SU-DHL-6 (cell line): Measurements from ENCODE around the gene SPDYE4.

Source experiments
- EZH2phosphoT487 ChIP-seq: fragments of 200-600 bp; sonication (generic), shearing (Covaris generic); conservative IDR thresholded peaks from 2 replicates; pipeline ENCODE4 v1.6.1; 2018; ENCODE audit warnings: mild to moderate bottlenecking, antibody characterized with exemption, low read length, moderate library complexity, mixed read lengths
- TF ChIP-seq, protein P1 (sequence below): fragments of 200-600 bp; sonication (generic); IDR thresholded peaks from one replicate; pipeline ENCODE4 v1.5.1; 2017; ENCODE audit warnings: antibody characterized with exemption, mild to moderate bottlenecking, low read length, moderate library complexity; ENCODE audit not compliant: insufficient read depth, poor library complexity, severe bottlenecking

DNA sequence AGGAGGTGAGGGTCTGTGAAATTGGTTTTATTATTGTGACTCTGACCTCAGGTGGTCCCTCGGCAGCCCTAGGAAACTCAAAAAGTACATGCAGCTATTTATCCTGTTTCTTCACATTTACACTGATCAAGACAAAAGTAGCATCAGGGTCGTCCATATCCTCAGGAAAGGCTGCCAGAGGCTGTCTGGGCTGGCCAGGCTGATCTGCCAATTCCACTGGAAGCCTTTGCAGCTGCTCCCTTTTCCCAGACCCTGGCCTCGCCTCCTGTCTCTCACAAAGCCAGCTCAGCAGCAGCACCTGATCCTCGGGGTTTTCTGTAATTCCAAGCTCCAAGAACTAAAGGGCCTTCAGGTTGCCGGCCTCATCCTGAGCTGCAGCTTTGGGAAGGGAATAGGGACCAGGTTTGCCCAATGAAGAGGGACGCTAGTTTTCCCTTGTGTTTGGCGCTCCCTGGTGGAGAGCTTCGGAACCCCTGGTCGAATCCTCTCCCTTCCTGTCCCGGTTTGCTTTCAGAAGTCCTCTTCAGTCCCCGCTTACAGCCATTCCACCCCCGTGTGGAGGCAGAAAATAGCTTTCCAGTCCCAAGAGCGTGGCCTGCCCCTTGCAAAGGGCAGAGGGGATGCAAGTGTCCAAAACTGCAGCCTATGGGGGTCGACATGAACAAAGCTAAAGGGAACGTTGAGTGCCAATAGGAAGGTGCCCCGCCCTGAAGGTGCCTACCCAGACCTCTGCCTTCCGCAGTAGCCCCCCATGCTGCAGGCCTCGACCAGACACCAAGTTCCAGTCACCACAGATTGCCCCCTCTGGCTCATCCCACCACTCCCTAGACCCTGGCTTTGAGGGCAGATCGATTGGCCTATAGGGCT lies 27.4 kb upstream of the SPDYE4 start:
- TF ChIP-seq, protein P1, sequence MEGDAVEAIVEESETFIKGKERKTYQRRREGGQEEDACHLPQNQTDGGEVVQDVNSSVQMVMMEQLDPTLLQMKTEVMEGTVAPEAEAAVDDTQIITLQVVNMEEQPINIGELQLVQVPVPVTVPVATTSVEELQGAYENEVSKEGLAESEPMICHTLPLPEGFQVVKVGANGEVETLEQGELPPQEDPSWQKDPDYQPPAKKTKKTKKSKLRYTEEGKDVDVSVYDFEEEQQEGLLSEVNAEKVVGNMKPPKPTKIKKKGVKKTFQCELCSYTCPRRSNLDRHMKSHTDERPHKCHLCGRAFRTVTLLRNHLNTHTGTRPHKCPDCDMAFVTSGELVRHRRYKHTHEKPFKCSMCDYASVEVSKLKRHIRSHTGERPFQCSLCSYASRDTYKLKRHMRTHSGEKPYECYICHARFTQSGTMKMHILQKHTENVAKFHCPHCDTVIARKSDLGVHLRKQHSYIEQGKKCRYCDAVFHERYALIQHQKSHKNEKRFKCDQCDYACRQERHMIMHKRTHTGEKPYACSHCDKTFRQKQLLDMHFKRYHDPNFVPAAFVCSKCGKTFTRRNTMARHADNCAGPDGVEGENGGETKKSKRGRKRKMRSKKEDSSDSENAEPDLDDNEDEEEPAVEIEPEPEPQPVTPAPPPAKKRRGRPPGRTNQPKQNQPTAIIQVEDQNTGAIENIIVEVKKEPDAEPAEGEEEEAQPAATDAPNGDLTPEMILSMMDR, result peak; percentile 74
- no peak for TF ChIP-seq EZH2phosphoT487
